PC-9 (cell line): ENCODE results near the gene EPHB1. TPM values are rescaled to one million over a fixed set of nuclear protein-coding genes. Genes with fewer than 3 reads are reported as not detected.

Source experiments
- BruUV-seq: library from RNA; stranded (reverse); fragments of 400-500 nt; replicated peaks from 2 replicates; lab custom pipeline; 2021; lab: Mats Ljungman, UMichigan
- CTCF ChIA-PET: fragments of 300-600 bp; sonication (Branson Sonifier 250); formaldehyde crosslinking; loops from one replicate; lab custom pipeline; 2022; ENCODE audit warnings: antibody characterized with exemption; lab: Charles Lee
- POLR2A ChIA-PET: fragments of 300-600 bp; sonication (Branson Sonifier 250); formaldehyde crosslinking; loops from one replicate; lab custom pipeline; 2022; ENCODE audit warnings: antibody characterized with exemption; ENCODE audit not compliant: unreplicated experiment; lab: Charles Lee
- DNase-seq, 2 experiments: peaks; one replicate each; pipeline versions ENCODE4 v3.0.0 to v3.0.0-alpha.2; 2015 to 2022; ENCODE audit warnings: mixed read lengths in 1 of 2
- H2AFZ ChIP-seq: fragments of 200-600 bp; sonication (generic); 2 replicates; pipeline ENCODE4 v1.8.1; 2017; ENCODE audit warnings: antibody characterized with exemption
- H3F3A ChIP-seq: fragments of 200-600 bp; sonication (generic); 2 replicates; pipeline ENCODE4 v1.8.1; 2017; ENCODE audit warnings: antibody characterized with exemption, mild to moderate bottlenecking, low read depth; ENCODE audit not compliant: insufficient read depth
- H3K27ac ChIP-seq: fragments of 200-600 bp; sonication (generic); 2 replicates; pipeline ENCODE4 v1.6.1; 2016; ENCODE audit warnings: mixed run types
- H3K27me3 ChIP-seq: fragments of 200-600 bp; sonication (generic); 2 replicates; pipeline ENCODE4 v1.6.1; 2016; ENCODE audit warnings: low read depth, mixed run types; ENCODE audit not compliant: insufficient read depth
- H3K36me3 ChIP-seq: fragments of 200-600 bp; sonication (generic); 2 replicates; pipeline ENCODE4 v1.6.1; 2016; ENCODE audit warnings: low read depth, mixed run types
- H3K4me1 ChIP-seq: fragments of 200-600 bp; sonication (generic); replicated peaks from 2 replicates; pipeline ENCODE4 v1.6.1; 2016; ENCODE audit warnings: mixed run types; ENCODE audit not compliant: insufficient read depth
- H3K4me2 ChIP-seq: fragments of 200-600 bp; sonication (generic); 2 replicates; pipeline ENCODE4 v1.6.1; 2017; ENCODE audit warnings: mixed run types
- H3K4me3 ChIP-seq: fragments of 200-600 bp; sonication (generic); 2 replicates; pipeline ENCODE4 v1.6.1; 2016; ENCODE audit warnings: mixed run types
- H3K79me2 ChIP-seq: fragments of 200-600 bp; sonication (generic); 2 replicates; pipeline ENCODE4 v1.6.1; 2017; ENCODE audit warnings: low read depth, mixed run types
- H3K9me2 ChIP-seq: fragments of 200-600 bp; sonication (generic); 2 replicates; pipeline ENCODE4 v1.8.1; 2017; ENCODE audit warnings: mild to moderate bottlenecking; ENCODE audit not compliant: insufficient read depth
- H3K9me3 ChIP-seq: fragments of 200-600 bp; sonication (generic); 2 replicates; pipeline ENCODE4 v1.8.1; 2016; ENCODE audit warnings: low read depth; ENCODE audit not compliant: insufficient read depth
- H4K20me1 ChIP-seq: fragments of 200-600 bp; sonication (generic); 2 replicates; pipeline ENCODE4 v1.8.1; 2017; ENCODE audit not compliant: insufficient read depth
- CTCF ChIP-seq: fragments of 200-600 bp; sonication (generic); conservative IDR thresholded peaks from 2 replicates; pipeline ENCODE4 v1.6.1; 2017; ENCODE audit warnings: mixed run types, antibody characterized with exemption, mild to moderate bottlenecking, moderate library complexity
- EZH2 ChIP-seq: fragments of 200-600 bp; sonication (generic); IDR thresholded peaks from 2 replicates; pipeline ENCODE4 v1.8.0; 2017; ENCODE audit warnings: antibody characterized with exemption, low read depth
- intact Hi-C: fragments of 100-400 bp; cut with micrococcal nuclease; formaldehyde crosslinking; loops from one replicate; pipeline ENCODE4 v1.10.0; 2022; ENCODE audit not compliant: unreplicated experiment
- total RNA-seq: library from RNA; stranded (reverse); gene quantifications from 2 replicates; pipeline ENCODE4 v1.2.3, GENCODE V29; 2021

EPHB1 gene
- total RNA-seq, 1 experiment from 2014 or later: 0.15 TPM

GRCh38 chr3:135243616-135244015, 448.6 kb downstream of the EPHB1 start:
- Histone ChIP-seq H3K9me2 (no peaks in the 10 kb centered on the region; the same call in 1 of the 2 replicates), H2AFZ (no peak overlapping the region), H3K4me2 (no peak overlapping the region), H3K4me1 (no peaks in the 10 kb centered on the region), H3K4me3 (no peak overlapping the region), H3F3A (no peaks in the 10 kb centered on the region), H3K27me3 (peaks cover 10% of the 10 kb centered on the region), H4K20me1 (no peaks in the 10 kb centered on the region), H3K79me2 (no peaks in the 10 kb centered on the region), H3K36me3 (no peaks in the 10 kb centered on the region), H3K27ac (no peak overlapping the region), H3K9me3 (no peaks in the 10 kb centered on the region)
- no peak for DNase-seq
- no peak for TF ChIP-seq CTCF
- TF ChIP-seq EZH2: no peak
- CTCF ChIA-PET: no interaction called here
- BruUV-seq: no TSS peak
- intact Hi-C loops: no loop called here
- POLR2A ChIA-PET: no interaction called here

GRCh38 chr3:135246027-135246426, 451.0 kb downstream of the EPHB1 start:
- ChIA-PET POLR2A (no interaction called here), CTCF (no interaction called here)
- TF ChIP-seq EZH2 (no peak), CTCF (no peak)
- no peak overlapping the region for H2AFZ ChIP-seq
- no peaks in the 10 kb centered on the region; the same call in 1 of the 2 replicates for H3K9me2 ChIP-seq
- peaks cover 5% of the 10 kb centered on the region for H3K27me3 ChIP-seq
- H3K9me3 ChIP-seq: no peaks in the 10 kb centered on the region; the same call in 1 of the 2 replicates
- no TSS peak for BruUV-seq
- H3K79me2 ChIP-seq: no peaks in the 10 kb centered on the region
- H3K4me2 ChIP-seq: no peak overlapping the region
- no peak for DNase-seq
- H3K27ac ChIP-seq: no peak overlapping the region
- no peaks in the 10 kb centered on the region for H4K20me1 ChIP-seq
- H3K36me3 ChIP-seq: no peaks in the 10 kb centered on the region
- no peaks in the 10 kb centered on the region for H3F3A ChIP-seq
- intact Hi-C loops: no loop called here
- no peak overlapping the region for H3K4me3 ChIP-seq
- no peaks in the 10 kb centered on the region for H3K4me1 ChIP-seq

DNA sequence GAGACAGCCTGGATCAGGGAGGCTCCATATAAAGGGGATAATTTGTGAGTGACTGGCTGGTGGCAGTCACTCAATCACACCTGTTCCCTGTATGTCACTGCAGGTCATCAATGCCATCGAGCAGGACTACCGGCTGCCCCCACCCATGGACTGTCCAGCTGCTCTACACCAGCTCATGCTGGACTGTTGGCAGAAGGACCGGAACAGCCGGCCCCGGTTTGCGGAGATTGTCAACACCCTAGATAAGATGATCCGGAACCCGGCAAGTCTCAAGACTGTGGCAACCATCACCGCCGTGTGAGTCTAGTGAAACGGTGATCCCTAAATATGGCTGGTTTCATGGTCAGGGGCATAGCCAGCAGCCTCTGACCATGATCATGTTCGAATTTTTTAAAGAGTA, 453.2 kb downstream of the EPHB1 start:
- no peak for DNase-seq
- Histone ChIP-seq H2AFZ (no peak overlapping the region), H3K9me2 (no peaks in the 10 kb centered on the region; the same call in 1 of the 2 replicates), H3K27me3 (peaks cover 3% of the 10 kb centered on the region), H3F3A (no peaks in the 10 kb centered on the region), H4K20me1 (no peaks in the 10 kb centered on the region), H3K9me3 (no peaks in the 10 kb centered on the region; the same call in 1 of the 2 replicates), H3K4me1 (no peaks in the 10 kb centered on the region), H3K4me2 (no peak overlapping the region), H3K79me2 (no peaks in the 10 kb centered on the region), H3K27ac (no peak overlapping the region), H3K4me3 (no peak overlapping the region), H3K36me3 (no peaks in the 10 kb centered on the region)
- ChIA-PET CTCF (no interaction called here), POLR2A (no interaction called here)
- intact Hi-C loops: no loop called here
- no peak for TF ChIP-seq CTCF
- TF ChIP-seq EZH2: no peak
- BruUV-seq: no TSS peak
